H7 (cell line): ENCODE data around the gene PNLIPRP2. TPM values are rescaled to one million over a fixed set of nuclear protein-coding genes. Genes with fewer than 3 reads are reported as not detected.

ENCODE experiments used
- DNase-seq: peaks from one replicate; pipeline ENCODE4 v3.0.0; 2012
- H3K27me3 ChIP-seq: 2 replicates; pipeline ENCODE4 v1.6.0; 2011; ENCODE audit warnings: mild to moderate bottlenecking, low read length; ENCODE audit not compliant: control insufficient read depth, insufficient read depth
- H3K36me3 ChIP-seq: replicated peaks from 2 replicates; pipeline ENCODE4 v1.5.1; 2011; ENCODE audit warnings: low read length; ENCODE audit not compliant: control insufficient read depth, insufficient read depth
- H3K4me3 ChIP-seq: 2 replicates; pipeline ENCODE4 v1.5.1; 2011; ENCODE audit warnings: low read depth, mild to moderate bottlenecking, control low read depth, low read length, moderate library complexity; ENCODE audit not compliant: insufficient read depth
- total RNA-seq: library from RNA; depleted of rRNA; stranded (reverse); fragments of >200 nt; shearing (Covaris generic); gene quantifications from 2 replicates; pipeline ENCODE4 v1.2.3, GENCODE V29; 2014

Gene PNLIPRP2
- total RNA-seq, 1 experiment from 2014 or later = not detected

DNA sequence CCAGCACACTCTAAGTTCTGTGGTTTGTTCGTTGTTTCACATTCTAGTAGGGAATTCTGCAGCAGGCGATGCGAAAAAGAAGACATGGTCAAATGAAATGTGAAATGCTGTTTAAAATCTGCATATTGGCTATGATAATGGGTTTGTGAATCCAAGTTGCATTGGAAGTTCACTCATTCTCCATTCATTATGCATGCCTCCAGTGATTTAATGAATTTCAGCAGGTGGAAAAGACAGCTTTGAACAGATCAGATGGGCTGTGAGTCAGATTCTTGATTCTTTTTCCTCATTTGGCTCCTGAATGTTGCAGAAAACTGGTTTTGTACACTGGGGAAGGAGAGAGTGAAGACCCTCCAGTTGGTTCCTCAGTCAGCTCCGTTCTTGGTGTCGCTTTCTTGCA is 52.1 kb downstream of the PNLIPRP2 start:
- Histone ChIP-seq H3K36me3 (peaks cover 2% of the 10 kb centered on the region), H3K4me3 (no peak overlapping the region), H3K27me3 (no peaks in the 10 kb centered on the region)
- DNase-seq = no peak

GRCh38 chr10:116673866-116674265 is 53.1 kb downstream of the PNLIPRP2 start:
- no peak overlapping the region for H3K4me3 ChIP-seq
- H3K27me3 ChIP-seq = no peaks in the 10 kb centered on the region
- DNase-seq = no peak
- no peaks in the 10 kb centered on the region for H3K36me3 ChIP-seq

DNA sequence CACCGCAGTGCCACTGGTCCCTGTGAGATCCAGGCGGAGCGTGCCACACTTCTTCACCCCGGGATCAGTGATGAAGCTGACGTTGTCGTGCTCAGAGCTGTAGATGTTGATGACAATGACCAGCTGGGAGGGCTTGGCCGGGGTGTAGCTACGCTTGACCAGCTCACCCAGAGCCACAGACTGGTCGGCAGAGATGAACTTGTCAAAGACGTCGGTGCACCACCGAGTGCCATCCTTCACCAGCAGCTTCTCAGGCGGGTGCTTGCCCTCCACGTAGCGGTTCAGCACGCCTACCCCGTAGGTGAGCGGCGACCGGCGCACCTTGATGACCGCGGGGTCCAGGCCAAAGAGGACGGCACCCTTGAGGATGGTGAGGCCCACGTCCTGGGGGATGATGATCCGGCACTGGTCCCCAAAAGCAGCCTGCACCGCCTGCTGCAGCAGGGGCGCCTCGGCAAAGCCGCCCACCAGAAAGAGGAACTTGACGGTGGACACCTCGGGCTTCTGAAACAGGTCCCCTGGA is 54.2 kb downstream of the PNLIPRP2 start:
- Histone ChIP-seq H3K4me3 (no peak overlapping the region), H3K36me3 (no peaks in the 10 kb centered on the region), H3K27me3 (no peaks in the 10 kb centered on the region)
- DNase-seq = no peak

- Histone ChIP-seq H3K27me3 (no peaks in the 10 kb centered on the region), H3K4me3 (no peak overlapping the region), H3K36me3 (no peaks in the 10 kb centered on the region)
- no peak for DNase-seq
Observed at GRCh38 chr10:116676118-116676517, 55.4 kb downstream of the PNLIPRP2 start.

- no peak for DNase-seq
- no peaks in the 10 kb centered on the region for H3K36me3 ChIP-seq
Observed at GRCh38 chr10:116676633-116677032, 55.9 kb downstream of the PNLIPRP2 start.

GRCh38 chr10:116679351-116679750 is 58.6 kb downstream of the PNLIPRP2 start:
- Histone ChIP-seq H3K36me3 (no peaks in the 10 kb centered on the region), H3K4me3 (no peak overlapping the region), H3K27me3 (no peaks in the 10 kb centered on the region)
- DNase-seq = no peak

More at GRCh38 chr10:116676633-116677032, 55.9 kb downstream of the PNLIPRP2 start:
- H3K27me3 ChIP-seq = no peaks in the 10 kb centered on the region
- no peak overlapping the region for H3K4me3 ChIP-seq

GRCh38 chr10:116683166-116683565 is 62.4 kb downstream of the PNLIPRP2 start:
- Histone ChIP-seq H3K36me3 (no peaks in the 10 kb centered on the region), H3K27me3 (no peaks in the 10 kb centered on the region), H3K4me3 (no peak overlapping the region)
- DNase-seq = no peak

GRCh38 chr10:116683821-116684220 is 63.1 kb downstream of the PNLIPRP2 start:
- no peak for DNase-seq
- H3K27me3 ChIP-seq = no peaks in the 10 kb centered on the region
- no peak overlapping the region for H3K4me3 ChIP-seq
- H3K36me3 ChIP-seq = no peaks in the 10 kb centered on the region

GRCh38 chr10:116684781-116685180 is 64.0 kb downstream of the PNLIPRP2 start:
- no peaks in the 10 kb centered on the region for H3K27me3 ChIP-seq
- H3K36me3 ChIP-seq = no peaks in the 10 kb centered on the region
- no peak overlapping the region for H3K4me3 ChIP-seq
- no peak for DNase-seq

DNA sequence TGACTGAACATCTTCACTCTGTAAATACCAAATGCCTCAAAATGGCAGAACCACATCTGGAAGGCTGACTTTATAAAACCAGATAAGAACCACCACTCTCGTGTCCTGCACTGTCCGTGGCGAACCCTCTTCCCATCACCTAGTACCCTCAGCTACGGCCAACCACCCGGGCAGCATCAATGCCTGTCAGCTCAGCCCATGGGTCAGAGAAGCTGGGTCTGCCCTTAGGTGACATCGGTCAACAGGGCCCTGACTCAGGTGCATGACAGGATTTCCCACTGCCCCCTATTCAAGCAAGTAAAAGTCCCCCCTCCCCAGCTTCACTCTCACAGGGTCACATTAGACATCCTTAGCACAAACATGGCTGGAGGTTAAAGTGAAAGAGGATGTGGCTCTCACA is 65.1 kb downstream of the PNLIPRP2 start:
- H3K4me3 ChIP-seq = no peak overlapping the region
- H3K36me3 ChIP-seq = no peaks in the 10 kb centered on the region
- no peak for DNase-seq
- no peaks in the 10 kb centered on the region for H3K27me3 ChIP-seq

- H3K4me3 ChIP-seq = no peak overlapping the region
- DNase-seq = no peak
- no peaks in the 10 kb centered on the region for H3K27me3 ChIP-seq
- H3K36me3 ChIP-seq = no peaks in the 10 kb centered on the region
Observed at GRCh38 chr10:116686632-116687031, 65.9 kb downstream of the PNLIPRP2 start.

GRCh38 chr10:116687633-116688032 is 66.9 kb downstream of the PNLIPRP2 start:
- Histone ChIP-seq H3K36me3 (no peaks in the 10 kb centered on the region), H3K27me3 (no peaks in the 10 kb centered on the region), H3K4me3 (no peak overlapping the region)
- no peak for DNase-seq

DNA sequence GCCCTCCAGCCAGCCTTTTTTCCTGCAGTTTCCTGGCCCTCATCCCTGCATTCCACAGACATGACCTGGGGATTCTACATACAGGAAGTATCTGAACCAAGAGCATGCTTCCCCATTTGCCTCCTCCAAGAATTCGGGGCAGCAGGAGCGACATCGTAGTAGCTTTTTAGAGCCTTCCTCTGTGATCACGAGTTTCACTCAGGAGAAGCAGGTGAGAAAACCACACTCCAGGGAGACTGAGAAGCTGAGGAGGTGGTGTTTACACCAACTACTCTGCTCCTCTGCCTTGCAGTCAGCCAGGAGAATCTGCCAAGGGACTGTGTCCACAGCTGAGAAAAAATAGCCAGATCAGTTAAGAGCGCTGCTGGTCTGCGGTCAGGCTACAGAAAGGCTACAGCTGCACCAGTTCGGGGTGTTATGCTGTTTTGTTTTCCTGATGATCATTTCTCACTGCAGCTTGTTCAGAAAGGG is 67.5 kb downstream of the PNLIPRP2 start:
- no peaks in the 10 kb centered on the region for H3K36me3 ChIP-seq
- no peak for DNase-seq
- no peaks in the 10 kb centered on the region for H3K27me3 ChIP-seq
- H3K4me3 ChIP-seq = no peak overlapping the region

GRCh38 chr10:116688741-116689495 is 68.2 kb downstream of the PNLIPRP2 start:
- no peak for DNase-seq
- no peaks in the 10 kb centered on the region for H3K27me3 ChIP-seq
- no peak overlapping the region for H3K4me3 ChIP-seq
- no peaks in the 10 kb centered on the region for H3K36me3 ChIP-seq

- no peak overlapping the region for H3K4me3 ChIP-seq
- no peak for DNase-seq
- H3K36me3 ChIP-seq = no peaks in the 10 kb centered on the region
- no peaks in the 10 kb centered on the region for H3K27me3 ChIP-seq
Observed at GRCh38 chr10:116689744-116690143, 69.0 kb downstream of the PNLIPRP2 start.
